Stimulated activated naive CD4-positive, alpha-beta T cell treated with Interleukin-2 at 50 U/mL for 16 hours (primary cell): ENCODE measurements around the gene TFAP2A.

Experiments
- DNase-seq: peaks from one replicate; lab custom pipeline; 2025; lab: John Stamatoyannopoulos, UW

TFAP2A gene

DNA sequence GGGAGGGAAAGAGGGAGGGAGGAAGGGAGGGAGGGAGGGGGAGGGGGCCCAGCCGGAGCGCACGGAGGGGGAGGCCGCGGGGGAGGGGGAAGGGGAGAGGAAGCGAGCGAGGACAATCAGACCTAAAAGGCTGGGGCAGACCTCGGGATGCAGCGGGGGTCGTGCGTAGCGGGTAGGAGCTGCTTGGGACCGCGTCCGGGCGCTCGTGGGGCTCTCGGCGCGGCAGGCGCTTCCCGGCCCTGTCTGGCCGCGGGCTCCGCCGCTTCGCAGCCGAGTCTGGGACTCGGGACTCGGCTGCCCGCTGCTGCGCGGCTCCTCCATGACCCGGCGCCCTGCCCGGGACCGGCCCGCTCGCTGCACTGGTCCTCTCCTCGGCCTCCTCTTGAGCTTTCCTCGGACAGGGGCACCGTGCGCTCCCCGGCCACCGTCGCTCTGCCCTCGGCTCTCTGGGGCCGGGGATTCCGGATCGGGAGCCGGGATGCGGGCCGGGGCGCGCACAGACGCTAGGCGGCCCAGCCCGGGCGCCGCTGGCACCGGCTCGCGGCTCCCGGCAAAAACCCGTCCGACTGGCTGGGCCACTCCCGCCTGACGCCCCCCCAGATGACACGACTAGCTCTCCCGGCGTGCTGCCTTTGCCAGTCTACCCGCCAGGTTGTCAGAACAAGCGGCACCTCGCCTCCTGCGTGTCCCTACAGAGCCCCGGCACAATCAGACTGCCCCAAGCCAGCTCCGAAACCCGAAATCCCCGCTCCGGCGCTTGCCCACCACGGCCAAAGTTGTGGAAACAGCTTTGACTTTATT, 2.2 kb downstream of the TFAP2A start:
- no peak for DNase-seq

GRCh38 chr6:10411971-10412460, 2.9 kb downstream of the TFAP2A start:
- peak; percentile 54 for DNase-seq

GRCh38 chr6:10411131-10411970, 3.5 kb downstream of the TFAP2A start:
- DNase-seq = no peak

GRCh38 chr6:10410207-10411050, 4.4 kb downstream of the TFAP2A start:
- DNase-seq = no peak

- DNase-seq = no peak
These were observed 5.1 kb downstream of the TFAP2A start for GRCh38 chr6:10409731-10410206.

- DNase-seq = no peak
These were observed 5.6 kb downstream of the TFAP2A start for GRCh38 chr6:10409233-10409721.

- DNase-seq = no peak
These were observed 6.4 kb downstream of the TFAP2A start for GRCh38 chr6:10408457-10408856.

- no peak for DNase-seq
These were observed 7.2 kb downstream of the TFAP2A start for GRCh38 chr6:10407674-10408054.

DNA sequence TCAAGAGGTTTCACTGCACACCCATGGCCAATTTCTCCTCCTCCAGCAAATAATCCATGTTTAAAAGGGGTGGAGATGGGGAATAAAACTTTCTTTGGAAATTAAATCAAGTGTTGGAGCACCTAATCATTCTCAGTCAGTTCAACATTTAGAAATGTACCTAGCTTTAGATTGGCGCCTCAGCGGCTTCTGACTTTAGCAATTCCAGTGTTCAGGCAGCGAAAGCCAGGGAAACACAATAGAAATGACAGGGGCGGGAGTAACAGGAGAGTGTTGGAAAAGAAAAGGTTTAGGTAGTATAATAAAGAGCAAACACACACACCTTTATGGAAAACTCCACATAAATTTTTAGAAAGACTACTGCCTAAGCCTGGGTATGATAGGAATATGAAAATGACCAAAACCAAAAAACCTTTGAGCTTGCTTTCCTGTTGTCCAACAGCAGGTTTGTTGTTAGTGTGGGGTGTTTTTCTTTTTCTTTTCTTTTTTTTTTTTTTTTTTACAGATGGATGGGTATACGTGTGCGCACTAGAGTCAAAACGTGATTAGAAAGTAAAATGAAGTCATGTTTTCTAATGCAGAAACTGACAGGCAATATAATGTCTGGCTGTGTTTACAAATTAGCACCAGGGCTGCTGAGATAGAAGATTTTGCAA, 7.7 kb downstream of the TFAP2A start:
- no peak for DNase-seq

- DNase-seq = no peak
These were observed 8.3 kb downstream of the TFAP2A start for GRCh38 chr6:10406556-10406955.

- no peak for DNase-seq
These were observed 9.4 kb downstream of the TFAP2A start for GRCh38 chr6:10405513-10405900.

GRCh38 chr6:10404799-10405512, 9.9 kb downstream of the TFAP2A start:
- no peak for DNase-seq

DNA sequence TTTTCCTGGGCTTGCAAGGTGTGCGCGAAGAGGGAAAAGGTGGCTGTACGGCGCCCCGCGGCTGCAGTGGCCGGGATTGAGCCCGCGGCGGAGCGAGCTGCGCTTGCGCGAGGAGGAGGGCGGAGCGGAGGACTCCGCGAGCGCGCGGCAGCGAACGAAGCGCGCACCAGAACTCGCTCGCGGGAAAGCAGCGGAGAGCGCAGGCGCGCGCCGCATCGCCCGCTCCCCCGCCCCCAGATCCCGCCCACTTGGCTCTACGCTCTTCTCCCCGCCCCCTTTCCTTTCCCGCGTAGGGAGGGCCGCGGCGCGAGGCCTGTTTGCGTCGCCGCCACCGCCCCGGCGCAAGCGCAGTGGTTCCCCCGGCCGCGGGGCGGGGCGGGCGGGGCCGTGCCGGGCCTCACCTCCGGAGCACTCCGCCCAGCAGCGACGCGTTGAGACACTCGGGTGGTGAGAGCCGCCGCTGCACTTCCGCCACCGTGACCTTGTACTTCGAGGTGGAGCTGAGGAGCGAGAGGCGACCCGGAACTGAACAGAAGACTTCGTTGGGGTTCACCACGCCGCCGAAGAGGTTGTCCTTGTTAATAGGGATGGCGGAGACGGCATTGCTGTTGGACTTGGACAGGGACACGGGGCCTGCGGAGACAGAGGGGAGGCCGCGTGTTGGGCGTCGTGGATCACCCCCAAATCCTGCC, 10.6 kb downstream of the TFAP2A start:
- peak; percentile 89 for DNase-seq

DNA sequence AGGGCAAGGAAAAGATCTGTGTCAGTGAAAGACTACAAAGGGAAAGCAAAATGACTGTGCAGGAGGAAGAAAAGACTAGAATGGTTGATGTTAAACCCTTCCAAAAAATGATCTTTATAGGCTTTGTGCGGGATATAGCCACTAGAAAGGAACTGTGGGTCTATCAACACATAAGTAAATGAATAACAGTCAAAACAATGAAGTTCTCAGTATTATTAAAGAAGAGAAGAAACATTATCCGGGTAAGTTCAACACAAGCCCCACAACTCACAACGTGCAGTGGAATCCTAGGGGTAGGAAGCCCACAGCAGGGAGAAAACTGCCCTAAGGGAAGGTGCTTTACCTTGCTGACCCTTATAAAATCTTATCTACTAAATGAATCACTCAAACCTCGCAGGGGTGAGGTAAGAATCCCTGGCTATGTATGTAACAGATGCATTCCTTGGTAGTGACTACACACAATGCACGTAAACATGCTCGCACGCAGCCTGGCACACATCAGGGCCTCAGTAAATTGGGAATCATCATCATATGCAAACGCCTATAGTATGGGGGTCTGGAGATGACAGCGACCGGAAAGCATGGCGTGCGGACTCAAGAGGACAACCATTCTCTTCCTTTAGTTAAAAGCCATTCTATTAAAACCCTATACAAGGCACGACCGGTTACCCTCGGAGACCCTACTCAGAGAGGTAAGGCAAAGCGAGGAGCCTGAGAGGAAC, 11.3 kb downstream of the TFAP2A start:
- no peak for DNase-seq

DNA sequence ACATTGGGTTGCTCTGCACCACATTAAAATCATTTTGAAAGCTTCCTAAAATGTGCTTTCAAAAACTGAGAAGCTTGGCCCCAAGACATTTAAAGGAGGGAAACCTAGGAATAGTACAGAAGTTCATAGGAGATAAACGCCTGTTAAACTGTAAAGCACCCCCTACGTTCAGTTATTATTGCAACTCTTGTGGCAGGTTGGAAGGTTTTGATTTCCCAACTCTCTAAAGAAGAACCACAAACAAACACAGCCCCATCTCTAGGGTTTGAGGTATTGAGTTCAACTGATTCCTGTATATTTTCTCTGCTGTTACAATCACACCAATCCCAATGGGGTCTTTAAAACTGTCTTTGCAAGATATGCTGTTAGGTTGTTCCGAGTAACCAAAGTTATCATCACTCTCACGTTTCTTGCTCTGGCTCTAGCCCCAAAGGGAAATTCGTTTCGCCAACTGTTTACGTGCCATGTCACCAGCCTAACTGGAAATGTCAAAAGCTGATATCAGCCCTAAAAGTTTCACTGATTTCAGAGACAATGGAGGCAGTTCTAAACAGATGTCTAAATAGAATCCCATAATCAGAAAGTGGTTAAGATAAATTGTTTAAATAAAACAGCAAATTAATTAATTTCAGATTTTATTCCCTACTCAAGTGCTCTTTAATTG, 12.1 kb downstream of the TFAP2A start:
- DNase-seq = no peak

DNA sequence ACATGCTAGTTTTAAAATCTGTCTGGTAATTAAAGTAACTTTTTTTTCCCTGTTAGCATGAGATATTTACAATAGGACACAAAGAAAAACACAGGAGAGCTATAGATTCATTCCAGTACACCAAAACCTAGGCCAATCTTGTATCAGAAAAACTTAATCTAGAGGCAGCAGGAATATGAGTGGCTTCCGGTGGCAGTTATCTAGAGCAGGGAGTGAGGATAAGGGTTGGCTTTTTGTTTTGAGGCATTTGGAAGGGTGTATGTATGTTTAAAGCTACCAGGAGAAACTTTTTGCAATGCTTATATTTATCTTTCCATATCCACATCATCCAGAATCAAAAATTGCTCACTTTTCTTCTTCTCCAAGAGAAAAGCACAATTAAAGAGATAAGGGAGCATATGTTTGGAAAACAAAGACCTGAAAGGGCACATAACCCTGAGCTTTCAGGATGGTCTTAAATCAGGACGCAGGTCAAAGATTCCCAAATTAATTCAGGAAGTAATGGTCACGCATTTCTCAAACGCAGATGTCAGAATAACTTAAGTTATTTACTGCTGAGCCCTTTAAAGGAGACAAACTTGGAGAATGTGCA, 13.1 kb downstream of the TFAP2A start:
- DNase-seq = no peak

DNA sequence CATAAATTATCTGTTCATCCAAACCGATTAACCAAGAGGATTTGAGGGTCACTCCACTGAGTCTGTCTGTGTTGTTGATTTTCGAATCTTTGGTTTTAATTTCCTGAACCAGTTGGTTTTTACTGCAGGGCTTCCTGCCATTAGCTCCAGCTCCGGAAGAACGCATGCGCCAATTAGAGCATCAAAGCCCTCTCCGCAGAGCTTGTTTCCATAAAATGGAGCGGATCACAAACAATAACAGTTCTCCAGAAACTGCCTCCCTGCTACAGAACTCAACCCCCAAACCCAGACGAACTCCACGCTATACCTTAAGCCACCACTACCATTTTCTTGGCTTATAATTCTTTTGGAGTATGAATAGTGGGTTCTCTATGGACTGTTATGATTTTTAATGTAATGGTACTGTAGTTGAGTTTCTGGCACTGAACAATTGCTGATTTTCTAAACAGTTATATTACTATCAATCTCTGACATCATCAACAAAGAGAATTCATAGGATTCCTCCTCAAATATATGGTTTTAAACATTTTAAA, 13.8 kb downstream of the TFAP2A start:
- no peak for DNase-seq

DNA sequence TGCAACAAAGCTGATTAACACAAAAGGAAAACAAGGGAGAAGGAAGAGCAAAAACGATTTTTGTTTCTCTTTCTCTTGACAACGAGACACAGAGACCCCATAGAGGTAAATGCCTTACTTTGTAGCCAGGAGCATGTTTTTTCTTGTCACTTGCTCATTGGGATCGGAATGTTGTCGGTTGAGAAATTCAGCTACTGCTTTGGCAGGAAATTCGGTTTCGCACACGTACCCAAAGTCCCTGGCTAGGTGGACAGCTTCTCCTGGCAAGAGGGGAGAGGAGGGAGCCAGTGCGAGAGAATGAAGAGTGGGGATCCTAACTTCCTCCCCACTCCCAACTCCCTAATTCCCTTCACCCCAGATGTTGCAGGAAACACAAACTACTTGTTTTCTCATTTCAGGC, 14.5 kb downstream of the TFAP2A start:
- no peak for DNase-seq
